Upper lobe of right lung (tissue), 1 donor: ENCODE results near the gene ZNF787. TPM values are rescaled to one million over a fixed set of nuclear protein-coding genes. Genes with fewer than 3 reads are reported as not detected.

Experiments
- ATAC-seq: fragments of 200-7000 bp; cut with Tn5 transposase; one replicate; pipeline ENCODE4 v1.9.1; 2020; ENCODE audit warnings: mild to moderate bottlenecking, moderate library complexity
- DNase-seq: peaks from one replicate; pipeline ENCODE4 v3.0.0-alpha.2; 2020
- H3K27ac ChIP-seq: fragments of 200-600 bp; one replicate; pipeline ENCODE4 v1.8.0; 2022
- H3K27me3 ChIP-seq: fragments of 200-600 bp; one replicate; pipeline ENCODE4 v1.8.0; 2022; ENCODE audit warnings: mild to moderate bottlenecking
- H3K36me3 ChIP-seq: fragments of 200-600 bp; one replicate; pipeline ENCODE4 v1.8.0; 2022
- H3K4me1 ChIP-seq: fragments of 200-600 bp; one replicate; pipeline ENCODE4 v1.8.0; 2022
- H3K4me3 ChIP-seq: fragments of 200-600 bp; one replicate; pipeline ENCODE4 v1.8.0; 2022; ENCODE audit warnings: mild to moderate bottlenecking
- H3K9me3 ChIP-seq: fragments of 200-600 bp; one replicate; pipeline ENCODE4 v1.8.0; 2022
- intact Hi-C: fragments of 100-400 bp; cut with DNase I; formaldehyde crosslinking; loops from one replicate; pipeline ENCODE4 v1.11.0; 2022
- long read RNA-seq: library from polyadenylated mRNA; unstranded; transcript quantifications from one replicate; pipeline ENCODE4 v2.0.0, GENCODE V29; 2021
- total RNA-seq: library from RNA; stranded (reverse); fragmentation: NEBNext Ultra II Directional; extraction: Animal tissue kit (Norgen Biotek cat#: 25700); gene quantifications from one replicate; pipeline ENCODE4 v1.2.1, GENCODE V29; 2021
- TF ChIP-seq, protein P1 (sequence below): fragments of 200-600 bp; IDR thresholded peaks from one replicate; pipeline ENCODE4 v1.8.0; 2022; ENCODE audit warnings: antibody characterized with exemption
- donor health status: DM: no; HTN: yes; CAD: no; lungs with severe emphysema.

The ZNF787 gene
- total RNA-seq, result 40.7 TPM
- long read RNA-seq, transcript ZNF787-203 (3 exons, 1,925 nt), result major isoform, 32 of 42 reads
- long read RNA-seq, partial matches to known transcripts, result 0 of 42 reads
- long read RNA-seq, other reads (novel, unspliced or antisense), result 9 of 42 reads

DNA sequence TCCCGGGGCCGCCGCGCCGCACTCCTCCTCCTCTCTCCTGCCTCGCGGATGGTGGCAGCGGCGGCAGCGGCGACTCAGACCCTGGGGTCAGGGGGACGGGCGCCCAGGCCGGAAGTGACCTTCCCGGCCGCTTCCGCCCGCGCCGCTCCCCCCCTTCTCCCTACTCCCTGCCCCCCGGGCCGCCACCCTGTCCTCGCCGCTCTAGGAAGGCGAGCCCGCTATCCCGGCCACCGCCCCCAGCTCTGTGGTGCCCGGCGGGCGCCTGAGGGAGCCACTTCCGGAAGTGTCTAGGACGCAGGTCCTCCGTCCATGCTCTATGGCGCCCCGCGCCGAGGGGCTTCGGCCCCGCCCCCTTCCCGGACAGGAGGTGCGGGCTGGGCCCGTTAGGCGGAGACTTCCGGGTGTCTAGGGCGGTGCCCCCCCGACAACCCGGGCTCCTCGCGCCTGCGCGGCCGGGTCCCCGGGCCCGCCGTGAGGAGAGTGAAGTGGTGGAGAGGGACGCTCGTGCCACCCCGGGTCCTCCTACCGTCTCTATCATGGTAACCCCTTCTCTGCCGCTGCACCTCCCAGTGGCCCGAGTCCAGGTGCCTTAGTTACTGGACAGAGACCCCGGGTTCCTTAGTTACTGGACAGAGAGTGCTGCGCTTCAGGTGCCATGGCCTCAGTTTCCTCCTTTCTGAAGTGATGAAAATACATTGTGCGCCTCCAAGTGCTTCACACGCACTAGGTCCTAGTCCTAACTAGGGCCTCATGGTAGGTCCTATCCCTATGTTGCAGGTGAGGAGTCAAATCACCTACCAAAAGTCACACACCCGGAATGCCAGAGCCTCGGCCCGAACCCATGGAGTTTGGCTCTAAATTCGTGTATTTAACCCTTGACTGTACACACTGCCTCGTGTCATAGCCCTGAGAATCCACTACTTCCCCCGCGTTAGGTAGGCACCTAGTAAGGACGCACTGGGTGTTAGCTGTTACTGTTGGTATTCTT is at the start of gene ZNF787:
ZNF787 (minus strand) TSS at position 116 of the 988 bp plus-strand sequence. CDS start 18,078 bp downstream, outside the sequence.
- TF ChIP-seq, protein P1, sequence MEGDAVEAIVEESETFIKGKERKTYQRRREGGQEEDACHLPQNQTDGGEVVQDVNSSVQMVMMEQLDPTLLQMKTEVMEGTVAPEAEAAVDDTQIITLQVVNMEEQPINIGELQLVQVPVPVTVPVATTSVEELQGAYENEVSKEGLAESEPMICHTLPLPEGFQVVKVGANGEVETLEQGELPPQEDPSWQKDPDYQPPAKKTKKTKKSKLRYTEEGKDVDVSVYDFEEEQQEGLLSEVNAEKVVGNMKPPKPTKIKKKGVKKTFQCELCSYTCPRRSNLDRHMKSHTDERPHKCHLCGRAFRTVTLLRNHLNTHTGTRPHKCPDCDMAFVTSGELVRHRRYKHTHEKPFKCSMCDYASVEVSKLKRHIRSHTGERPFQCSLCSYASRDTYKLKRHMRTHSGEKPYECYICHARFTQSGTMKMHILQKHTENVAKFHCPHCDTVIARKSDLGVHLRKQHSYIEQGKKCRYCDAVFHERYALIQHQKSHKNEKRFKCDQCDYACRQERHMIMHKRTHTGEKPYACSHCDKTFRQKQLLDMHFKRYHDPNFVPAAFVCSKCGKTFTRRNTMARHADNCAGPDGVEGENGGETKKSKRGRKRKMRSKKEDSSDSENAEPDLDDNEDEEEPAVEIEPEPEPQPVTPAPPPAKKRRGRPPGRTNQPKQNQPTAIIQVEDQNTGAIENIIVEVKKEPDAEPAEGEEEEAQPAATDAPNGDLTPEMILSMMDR, result no peak
- intact Hi-C loops, result no loop called here
- no peaks in the 10 kb centered on the region for H3K27me3 ChIP-seq
- DNase-seq (peak; percentile 99), ATAC-seq (peak; percentile 94)
- peaks cover 40% of the 10 kb centered on the region for H3K4me1 ChIP-seq
- peak within 1 kb of the TSS; percentile 93 for H3K27ac ChIP-seq
- no peaks in the 10 kb centered on the region for H3K9me3 ChIP-seq
- H3K4me3 ChIP-seq, result peak within 1 kb of the TSS; percentile 80
- no peaks in the 10 kb centered on the region for H3K36me3 ChIP-seq

DNA sequence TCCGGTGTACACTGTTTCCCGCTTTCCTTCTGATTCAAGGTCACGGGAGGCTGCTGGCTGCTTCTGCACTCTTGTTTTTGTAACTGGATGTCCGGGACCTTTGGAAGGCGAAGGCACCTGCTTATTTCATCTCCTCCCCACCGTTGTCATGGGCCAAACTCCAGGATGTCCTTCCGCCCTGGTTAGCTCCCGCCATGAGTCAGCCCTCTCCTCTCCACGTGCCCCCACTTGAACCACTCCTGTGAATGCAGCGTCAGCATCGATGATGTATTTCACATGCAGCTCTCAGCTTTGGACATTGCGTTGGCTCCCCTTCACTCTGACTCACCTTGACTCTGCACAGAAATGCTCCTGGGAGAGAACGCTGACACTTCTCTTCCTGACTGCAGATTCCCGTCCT is 49.2 kb upstream of the ZNF787 start:
- Histone ChIP-seq H3K4me1 (peaks cover 6% of the 10 kb centered on the region), H3K4me3 (no peak overlapping the region), H3K27me3 (peaks cover 9% of the 10 kb centered on the region), H3K9me3 (no peaks in the 10 kb centered on the region), H3K36me3 (no peaks in the 10 kb centered on the region), H3K27ac (no peak overlapping the region)
- ATAC-seq (peak; percentile 86), DNase-seq (peak; percentile 89)
- TF ChIP-seq, protein P1, result no peak
- intact Hi-C loops, result loop anchor here (5.0 kb wide), 1 partner anchor 93 kb away; no protein-coding TSS in a partner anchor

DNA sequence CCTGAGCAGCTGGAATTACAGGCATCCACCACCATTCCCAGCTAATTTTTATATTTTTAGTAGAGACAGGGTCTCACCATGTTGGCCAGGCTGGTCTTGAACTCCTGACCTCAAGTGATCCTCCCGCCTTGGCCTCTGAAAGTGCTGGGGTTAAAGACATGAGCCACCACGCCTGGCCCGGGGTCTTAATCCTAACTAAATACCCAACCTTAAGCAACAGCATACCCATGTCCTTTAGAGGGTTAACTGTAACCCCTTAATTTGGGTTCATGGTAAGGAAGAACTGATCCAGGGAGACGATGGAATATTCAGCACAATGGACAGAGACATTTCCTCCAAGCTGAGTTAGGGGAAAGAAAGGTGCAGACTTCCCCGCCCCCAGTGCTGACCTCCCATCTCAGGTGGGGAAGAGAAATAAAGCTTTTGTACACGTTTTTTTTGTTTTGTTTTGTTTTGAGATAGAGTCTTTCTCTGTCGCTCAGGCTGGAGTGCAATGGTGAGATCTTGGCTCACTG is 46.0 kb upstream of the ZNF787 start:
- peaks cover 6% of the 10 kb centered on the region for H3K4me1 ChIP-seq
- no peak for ATAC-seq
- no peaks in the 10 kb centered on the region for H3K27me3 ChIP-seq
- intact Hi-C loops, result loop anchor here (10.0 kb wide), 1 partner anchor 52 kb away; no protein-coding TSS in a partner anchor
- DNase-seq, result no peak
- H3K36me3 ChIP-seq, result no peaks in the 10 kb centered on the region
- no peak overlapping the region for H3K4me3 ChIP-seq
- no peaks in the 10 kb centered on the region for H3K9me3 ChIP-seq
- TF ChIP-seq, protein P1, result no peak
- H3K27ac ChIP-seq, result no peak overlapping the region

DNA sequence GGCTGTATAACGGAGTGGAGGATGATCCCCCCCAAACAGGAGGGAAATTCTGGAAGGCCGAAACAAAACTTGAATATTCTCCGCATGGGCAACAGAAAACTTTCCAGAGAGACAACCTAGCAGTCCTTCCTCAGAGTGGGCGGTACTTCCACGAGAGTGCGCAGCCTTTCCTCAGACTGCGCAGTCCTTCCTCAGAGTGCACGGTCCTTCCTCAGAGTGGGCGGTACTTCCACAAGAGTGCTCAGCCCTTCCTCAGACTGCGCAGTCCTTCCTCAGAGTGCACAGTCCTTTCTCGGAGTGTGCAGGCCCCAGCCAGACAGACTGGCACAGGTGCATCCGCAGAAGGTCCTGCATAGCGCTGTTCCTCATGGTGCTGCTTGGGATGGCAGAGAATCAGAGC is 42.0 kb upstream of the ZNF787 start:
- ATAC-seq, result no peak
- TF ChIP-seq, protein P1, result no peak

DNA sequence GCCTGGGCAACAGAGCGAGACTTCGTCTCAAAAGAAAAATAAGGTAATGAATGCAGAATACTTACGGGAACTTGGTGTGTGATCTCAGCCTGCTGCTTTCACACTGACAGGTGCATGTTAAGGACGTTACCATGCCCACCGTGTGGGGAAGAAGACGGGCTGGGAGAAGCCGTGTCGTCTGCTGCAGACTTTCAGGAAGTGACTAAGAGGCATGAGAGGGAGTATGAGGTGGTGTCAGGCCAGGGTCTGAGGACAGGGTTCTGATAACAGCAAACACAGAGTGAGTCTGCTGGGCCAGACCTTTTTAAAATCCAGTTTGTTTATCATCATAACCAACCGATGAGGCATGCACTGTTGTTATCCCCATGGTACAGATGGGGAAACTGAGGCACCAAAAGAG is 41.2 kb upstream of the ZNF787 start:
- Histone ChIP-seq H3K4me3 (no peak overlapping the region), H3K27ac (no peak overlapping the region), H3K27me3 (no peaks in the 10 kb centered on the region), H3K9me3 (no peaks in the 10 kb centered on the region), H3K4me1 (no peaks in the 10 kb centered on the region), H3K36me3 (peaks cover 17% of the 10 kb centered on the region)
- ATAC-seq (peak; percentile 10), DNase-seq (no peak)
- intact Hi-C loops, result loop anchor here (10.0 kb wide), 1 partner anchor 47 kb away; no protein-coding TSS in a partner anchor
- TF ChIP-seq, protein P1, result no peak

More for the DNA sequence above, 42.0 kb upstream of the ZNF787 start:
- intact Hi-C loops, result loop anchor here (10.0 kb wide), 1 partner anchor 48 kb away; no protein-coding TSS in a partner anchor
- no peak for DNase-seq
- H3K36me3 ChIP-seq, result peaks cover 17% of the 10 kb centered on the region
- no peaks in the 10 kb centered on the region for H3K4me1 ChIP-seq
- no peak overlapping the region for H3K27ac ChIP-seq
- no peak overlapping the region for H3K4me3 ChIP-seq
- no peaks in the 10 kb centered on the region for H3K9me3 ChIP-seq
- H3K27me3 ChIP-seq, result no peaks in the 10 kb centered on the region
